Measurements from ENCODE around the gene HMOX2.

- TF ChIP-seq CTCF (IDR thresholded peaks at IDR 0.05) (no peak), REST (IDR thresholded peaks at IDR 0.05; ENCODE audit: insufficient read depth in 1 of 2, low read depth in 2 of 2, low read length in 1 of 2) (no peak), POLR2AphosphoS5 (IDR thresholded peaks at IDR 0.05; ENCODE audit: low read depth, low read length) (no peak), SIN3A (IDR thresholded peaks at IDR 0.05; ENCODE audit: borderline replicate concordance, insufficient read depth, low read depth, low read length) (no peak), TCF7L2 (IDR thresholded peaks at IDR 0.05; ENCODE audit: low read depth, low read length) (no peak)
Measured at GRCh38 chr16:4529085-4530060, 53.2 kb downstream of the HMOX2 start.

All from Panc1 (cell line).